Type B pancreatic cell (in vitro differentiated cells): ENCODE results near the gene KCNAB1. TPM values are rescaled to one million over a fixed set of nuclear protein-coding genes. Genes with fewer than 3 reads are reported as not detected.

Experiments
- DNase-seq: peaks from one replicate; pipeline ENCODE4 v3.0.0; 2021; ENCODE audit warnings: mixed read lengths; ENCODE audit not compliant: unreplicated experiment; ENCODE audit errors: extremely low spot score
- H3K27ac Mint-ChIP-seq: 2 replicates; pipeline ENCODE4 v1.8.0; 2021; ENCODE audit warnings: mild to moderate bottlenecking, mixed read lengths
- H3K27me3 Mint-ChIP-seq: 2 replicates; pipeline ENCODE4 v1.8.0; 2021; ENCODE audit warnings: mixed read lengths
- H3K36me3 Mint-ChIP-seq: 2 replicates; pipeline ENCODE4 v1.8.0; 2021; ENCODE audit warnings: mixed read lengths
- H3K4me1 Mint-ChIP-seq: one replicate; pipeline ENCODE4 v1.8.0; 2021; ENCODE audit warnings: mixed read lengths; ENCODE audit not compliant: unreplicated experiment
- H3K4me3 Mint-ChIP-seq: 2 replicates; pipeline ENCODE4 v1.8.0; 2021; ENCODE audit warnings: mild to moderate bottlenecking, mixed read lengths
- H3K9me3 Mint-ChIP-seq: 2 replicates; pipeline ENCODE4 v1.8.0; 2021; ENCODE audit warnings: mixed read lengths
- total RNA-seq: library from RNA; stranded (reverse); gene quantifications from 2 replicates; pipeline ENCODE4 v1.2.1, GENCODE V29; 2021; ENCODE audit warnings: low replicate concordance
- TF ChIP-seq, protein P1 (sequence below): fragments of 200-600 bp; sonication (generic); conservative IDR thresholded peaks from 2 replicates; pipeline ENCODE4 v1.5.0; 2021; ENCODE audit warnings: antibody characterized with exemption, mild to moderate bottlenecking

The KCNAB1 gene
- total RNA-seq, 1 donor from 2014 or later, result 6.1 TPM

DNA sequence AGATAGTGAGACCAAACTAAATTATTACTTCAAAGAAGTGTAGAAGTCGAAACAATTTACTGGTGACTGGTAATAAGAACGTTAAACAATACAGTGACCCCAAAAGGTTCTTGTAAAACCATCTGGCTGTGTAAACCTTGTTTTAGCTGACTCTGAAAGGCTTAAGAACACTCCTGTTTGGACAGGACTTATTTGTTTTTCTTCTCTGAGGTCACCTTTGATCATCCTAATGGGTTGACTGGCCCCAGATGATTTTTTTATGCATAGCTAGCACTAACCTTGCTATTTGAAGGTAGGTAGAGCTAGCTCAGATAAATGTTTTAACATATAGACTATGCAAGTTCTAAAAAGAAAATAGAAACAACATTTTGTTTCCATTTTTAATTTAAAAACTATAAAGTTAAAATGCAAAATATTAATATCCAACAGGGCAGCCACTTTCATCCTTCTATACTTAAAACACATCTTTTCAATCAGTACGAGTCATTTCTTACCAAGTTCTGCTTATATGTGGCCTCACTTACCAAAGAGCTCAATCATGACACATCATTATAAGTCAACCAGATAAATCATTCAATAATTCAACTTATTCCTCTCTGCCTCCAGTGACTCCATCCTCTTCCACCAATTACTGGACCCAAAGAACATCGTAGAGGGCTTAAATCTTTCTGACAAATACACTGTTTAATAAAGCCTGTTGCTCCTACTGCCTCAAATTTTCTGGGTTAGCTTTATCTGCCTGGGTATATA, 275.8 kb downstream of the KCNAB1 start:
- Mint-ChIP-seq H3K27ac (no peak overlapping the region), H3K27me3 (peaks cover 5% of the 10 kb centered on the region), H3K36me3 (no peaks in the 10 kb centered on the region), H3K9me3 (no peaks in the 10 kb centered on the region), H3K4me3 (no peak overlapping the region), H3K4me1 (peaks cover 32% of the 10 kb centered on the region)
- DNase-seq, result no peak
- TF ChIP-seq, protein P1, sequence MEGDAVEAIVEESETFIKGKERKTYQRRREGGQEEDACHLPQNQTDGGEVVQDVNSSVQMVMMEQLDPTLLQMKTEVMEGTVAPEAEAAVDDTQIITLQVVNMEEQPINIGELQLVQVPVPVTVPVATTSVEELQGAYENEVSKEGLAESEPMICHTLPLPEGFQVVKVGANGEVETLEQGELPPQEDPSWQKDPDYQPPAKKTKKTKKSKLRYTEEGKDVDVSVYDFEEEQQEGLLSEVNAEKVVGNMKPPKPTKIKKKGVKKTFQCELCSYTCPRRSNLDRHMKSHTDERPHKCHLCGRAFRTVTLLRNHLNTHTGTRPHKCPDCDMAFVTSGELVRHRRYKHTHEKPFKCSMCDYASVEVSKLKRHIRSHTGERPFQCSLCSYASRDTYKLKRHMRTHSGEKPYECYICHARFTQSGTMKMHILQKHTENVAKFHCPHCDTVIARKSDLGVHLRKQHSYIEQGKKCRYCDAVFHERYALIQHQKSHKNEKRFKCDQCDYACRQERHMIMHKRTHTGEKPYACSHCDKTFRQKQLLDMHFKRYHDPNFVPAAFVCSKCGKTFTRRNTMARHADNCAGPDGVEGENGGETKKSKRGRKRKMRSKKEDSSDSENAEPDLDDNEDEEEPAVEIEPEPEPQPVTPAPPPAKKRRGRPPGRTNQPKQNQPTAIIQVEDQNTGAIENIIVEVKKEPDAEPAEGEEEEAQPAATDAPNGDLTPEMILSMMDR, result no peak

GRCh38 chr3:156396851-156397250, 276.5 kb downstream of the KCNAB1 start:
- H3K27ac Mint-ChIP-seq, result no peak overlapping the region
- no peak overlapping the region for H3K4me3 Mint-ChIP-seq
- peaks cover 32% of the 10 kb centered on the region for H3K4me1 Mint-ChIP-seq
- no peaks in the 10 kb centered on the region for H3K9me3 Mint-ChIP-seq
- no peaks in the 10 kb centered on the region for H3K36me3 Mint-ChIP-seq
- no peak for DNase-seq
- peaks cover 5% of the 10 kb centered on the region for H3K27me3 Mint-ChIP-seq
- TF ChIP-seq, protein P1, result no peak

GRCh38 chr3:156397534-156397933, 277.2 kb downstream of the KCNAB1 start:
- DNase-seq, result no peak
- Mint-ChIP-seq H3K27me3 (peaks cover 5% of the 10 kb centered on the region), H3K36me3 (no peaks in the 10 kb centered on the region), H3K9me3 (no peaks in the 10 kb centered on the region), H3K4me3 (no peak overlapping the region), H3K27ac (no peak overlapping the region), H3K4me1 (peaks cover 32% of the 10 kb centered on the region)
- TF ChIP-seq, protein P1, result no peak

DNA sequence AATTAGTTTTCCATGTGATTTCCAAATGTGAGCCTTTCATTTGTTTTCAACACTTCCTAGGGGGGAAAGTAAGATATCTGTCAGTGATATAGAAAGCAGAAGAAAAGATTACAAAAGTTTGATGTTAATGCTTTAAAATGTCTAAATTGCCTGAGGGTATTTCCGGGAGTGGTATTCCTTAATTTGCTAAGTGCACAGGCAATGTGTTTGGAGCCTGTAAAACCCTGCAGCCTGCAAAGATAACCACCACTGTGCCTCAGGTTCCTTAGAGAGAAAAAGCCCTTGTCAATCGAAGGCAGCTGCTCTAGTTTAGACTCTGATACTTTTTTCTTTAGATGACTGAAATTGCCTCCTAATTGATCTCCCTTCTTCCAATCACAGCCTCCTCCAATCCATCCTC, 279.7 kb downstream of the KCNAB1 start:
- Mint-ChIP-seq H3K27ac (no peak overlapping the region), H3K36me3 (no peaks in the 10 kb centered on the region), H3K27me3 (peaks cover 5% of the 10 kb centered on the region), H3K4me1 (peaks cover 28% of the 10 kb centered on the region), H3K4me3 (no peak overlapping the region), H3K9me3 (no peaks in the 10 kb centered on the region)
- TF ChIP-seq, protein P1, result no peak
- DNase-seq, result no peak

DNA sequence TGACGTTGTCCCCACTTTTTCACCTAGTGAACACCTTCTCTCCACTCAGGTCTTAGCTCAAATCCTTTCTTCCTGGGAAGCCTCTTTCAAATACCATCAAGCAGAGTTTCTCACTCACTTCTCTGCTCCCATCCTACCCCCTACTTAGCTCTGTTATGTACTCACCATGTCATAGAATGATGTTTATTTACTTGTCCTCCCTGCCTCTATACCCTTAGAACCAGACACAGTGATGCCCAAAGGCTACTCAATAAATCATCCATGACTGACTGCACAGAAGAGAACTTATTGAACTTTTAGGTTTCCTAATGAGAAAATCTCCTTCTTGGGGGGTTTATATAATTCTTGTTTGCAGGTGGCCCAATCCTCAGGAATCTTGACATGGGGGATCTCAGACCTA, 280.4 kb downstream of the KCNAB1 start:
- no peaks in the 10 kb centered on the region for H3K9me3 Mint-ChIP-seq
- no peak for DNase-seq
- H3K4me1 Mint-ChIP-seq, result peaks cover 28% of the 10 kb centered on the region
- TF ChIP-seq, protein P1, result no peak
- no peak overlapping the region for H3K4me3 Mint-ChIP-seq
- peaks cover 5% of the 10 kb centered on the region for H3K27me3 Mint-ChIP-seq
- no peak overlapping the region for H3K27ac Mint-ChIP-seq
- no peaks in the 10 kb centered on the region for H3K36me3 Mint-ChIP-seq
